ENCODE data around the gene RNASE11. TPM values are rescaled to one million over a fixed set of nuclear protein-coding genes. Genes with fewer than 3 reads are reported as not detected.
A peak's percentile ranks its signal among the peaks of the same experiment; 100 is the strongest.

RNASE11 gene
- total RNA-seq, 1 experiment from 2014 or later, result not detected

GRCh38 chr14:20611277-20611676 is 23.5 kb upstream of the RNASE11 start:
- H3K4me3 Mint-ChIP-seq (ENCODE audit: unreplicated experiment), result no peak overlapping the region
- no peak overlapping the region for H3K27ac Mint-ChIP-seq (ENCODE audit: low read depth, unreplicated experiment)
- H3K9me3 Mint-ChIP-seq (ENCODE audit: unreplicated experiment), result no peaks in the 10 kb centered on the region
- intact Hi-C loops (cut with micrococcal nuclease), result loop anchor here (2.0 to 5.0 kb wide), 2 partner anchors 244 to 486 kb away; partner anchors contain the start of gene ZNF219
- no peak for TF ChIP-seq CTCF (IDR thresholded peaks at IDR 0.05; ENCODE audit: unreplicated experiment)
- no peak for DNase-seq (ENCODE audit: unreplicated experiment)
- H3K36me3 Mint-ChIP-seq (ENCODE audit: insufficient read depth, unreplicated experiment), result no peaks in the 10 kb centered on the region
- BruUV-seq (replicated peaks), result no TSS peak
- CTCF ChIA-PET, result interaction anchor here (1.2 to 8.9 kb wide), 12 partner anchors 8 to 387 kb away, joined by 4 to 152 read pairs (median 6); partner anchors contain the start of genes ANG, CCNB1IP1, PIP4P1 and RNASE4
- POLR2A ChIA-PET, result interaction anchor here (1.8 to 9.0 kb wide), 6 partner anchors 20 to 198 kb away, joined by 6 to 182 read pairs (median 20); partner anchors contain the start of genes APEX1, OSGEP, RNASE4 and TEP1
- no peaks in the 10 kb centered on the region for H3K27me3 Mint-ChIP-seq (ENCODE audit: insufficient read depth, unreplicated experiment)
- peaks cover 9% of the 10 kb centered on the region for H3K4me1 Mint-ChIP-seq (ENCODE audit: insufficient read depth, unreplicated experiment)

- H3K27ac Mint-ChIP-seq (ENCODE audit: low read depth, unreplicated experiment), result no peak overlapping the region
- TSS peak; percentile 91 for BruUV-seq (replicated peaks)
- intact Hi-C loops (cut with micrococcal nuclease), result loop anchor here (2.0 to 5.0 kb wide), 2 partner anchors 245 to 487 kb away; partner anchors contain the start of gene ZNF219
- TF ChIP-seq CTCF (IDR thresholded peaks at IDR 0.05; ENCODE audit: unreplicated experiment), result no peak
- ChIA-PET POLR2A (interaction anchor here (0.5 to 9.0 kb wide), 14 partner anchors 15 to 283 kb away, joined by 3 to 182 read pairs (median 9); partner anchors contain the start of genes APEX1, OSGEP, PARP2 and PIP4P1), CTCF (interaction anchor here (0.6 to 8.9 kb wide), 37 partner anchors 9 to 526 kb away, joined by 3 to 152 read pairs (median 4); partner anchors contain the start of genes ANG, APEX1, CCNB1IP1 and OSGEP)
- H3K27me3 Mint-ChIP-seq (ENCODE audit: insufficient read depth, unreplicated experiment), result no peaks in the 10 kb centered on the region
- H3K4me1 Mint-ChIP-seq (ENCODE audit: insufficient read depth, unreplicated experiment), result peaks cover 9% of the 10 kb centered on the region
- H3K4me3 Mint-ChIP-seq (ENCODE audit: unreplicated experiment), result no peak overlapping the region
- H3K36me3 Mint-ChIP-seq (ENCODE audit: insufficient read depth, unreplicated experiment), result no peaks in the 10 kb centered on the region
- H3K9me3 Mint-ChIP-seq (ENCODE audit: unreplicated experiment), result no peaks in the 10 kb centered on the region
- peak; percentile 73 for DNase-seq (ENCODE audit: unreplicated experiment)
These were observed 22.4 kb upstream of the RNASE11 start for GRCh38 chr14:20610002-20610765.

- no TSS peak for BruUV-seq (replicated peaks)
- ChIA-PET POLR2A (interaction anchor here (0.5 to 9.0 kb wide), 14 partner anchors 16 to 282 kb away, joined by 3 to 182 read pairs (median 9); partner anchors contain the start of genes APEX1, OSGEP, PARP2 and PIP4P1), CTCF (interaction anchor here (0.6 to 8.9 kb wide), 47 partner anchors 8 to 527 kb away, joined by 3 to 152 read pairs (median 4); partner anchors contain the start of genes ANG, APEX1, CCNB1IP1 and OSGEP)
- Mint-ChIP-seq H3K27ac (ENCODE audit: low read depth, unreplicated experiment) (no peak overlapping the region), H3K4me3 (ENCODE audit: unreplicated experiment) (no peak overlapping the region), H3K9me3 (ENCODE audit: unreplicated experiment) (no peaks in the 10 kb centered on the region), H3K27me3 (ENCODE audit: insufficient read depth, unreplicated experiment) (no peaks in the 10 kb centered on the region), H3K36me3 (ENCODE audit: insufficient read depth, unreplicated experiment) (no peaks in the 10 kb centered on the region), H3K4me1 (ENCODE audit: insufficient read depth, unreplicated experiment) (peaks cover 9% of the 10 kb centered on the region)
- peak; percentile 94 for TF ChIP-seq CTCF (IDR thresholded peaks at IDR 0.05; ENCODE audit: unreplicated experiment)
- intact Hi-C loops (cut with micrococcal nuclease), result loop anchor here (1.0 to 5.0 kb wide), 6 partner anchors 82 to 488 kb away; partner anchors contain the start of genes APEX1 and ZNF219
- peak; percentile 94 for DNase-seq (ENCODE audit: unreplicated experiment)
These were observed 21.6 kb upstream of the RNASE11 start for GRCh38 chr14:20609215-20610001.

Data from MCF 10A (cell line).